Measurements from ENCODE around the gene F7. TPM values are rescaled to one million over a fixed set of nuclear protein-coding genes. Genes with fewer than 3 reads are reported as not detected.

Gene F7
- total RNA-seq, 1 experiment from 2014 or later = not detected

DNA sequence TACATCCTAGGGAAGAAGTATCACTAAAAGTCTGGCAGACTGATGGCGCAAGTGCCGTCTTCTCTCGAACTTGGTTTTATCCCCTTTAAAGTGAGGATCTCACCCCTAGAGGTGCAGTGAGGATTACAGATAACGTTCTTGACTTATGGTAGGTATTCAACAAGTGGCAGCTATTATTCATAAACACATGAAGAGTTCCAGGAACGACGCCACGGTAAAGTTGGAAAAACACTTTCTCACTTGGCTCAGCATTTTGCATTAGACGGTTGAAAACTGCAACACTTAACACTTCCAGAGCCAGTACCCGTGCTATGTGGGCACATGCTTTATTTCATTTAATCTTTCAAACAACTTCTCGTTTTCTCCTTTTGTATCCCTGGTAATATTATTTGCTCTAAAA, 61.6 kb downstream of the F7 start:
- ChIA-PET POLR2A (no interaction called here), CTCF (no interaction called here)
- TF ChIP-seq SIN3A (IDR thresholded peaks at IDR 0.05; ENCODE audit: borderline replicate concordance, insufficient read depth, low read depth, low read length) (no peak), TCF7L2 (IDR thresholded peaks at IDR 0.05; ENCODE audit: low read depth, low read length) (no peak), REST (IDR thresholded peaks at IDR 0.05; ENCODE audit: insufficient read depth in 1 of 2, low read depth in 2 of 2, low read length in 1 of 2) (no peak), POLR2AphosphoS5 (IDR thresholded peaks at IDR 0.05; ENCODE audit: low read depth, low read length) (no peak), CTCF (IDR thresholded peaks at IDR 0.05) (no peak)
- ATAC-seq = no peak
- H3K27me3 ChIP-seq (ENCODE audit: control insufficient read depth, insufficient read depth, low read length) = no peaks in the 10 kb centered on the region
- no peak overlapping the region for H3K4me3 ChIP-seq (ENCODE audit: low read depth in 2 of 2, low read length in 2 of 2)
- in situ Hi-C loops (cut with HindIII; ENCODE audit: low pct_unique_long_range_greater_than_20kb, low sequenced_read_pairs) = no loop called here
- intact Hi-C loops (cut with micrococcal nuclease; ENCODE audit: unreplicated experiment) = no loop called here
- H3K27ac ChIP-seq (ENCODE audit: low read length) = no peak overlapping the region
- no peak for DNase-seq (ENCODE audit: low read depth, low spot score)
- no peaks in the 10 kb centered on the region; the same call in 1 of the 2 replicates for H3K4me1 ChIP-seq (ENCODE audit: control insufficient read depth, insufficient read depth, low read length)
- BruUV-seq (replicated peaks) = no TSS peak
- no peaks in the 10 kb centered on the region; the same call in 1 of the 2 replicates for H3K36me3 ChIP-seq (ENCODE audit: control insufficient read depth, insufficient read depth, low read length)
- no peaks in the 10 kb centered on the region for H3K9me3 ChIP-seq (ENCODE audit: control insufficient read depth, insufficient read depth, low read depth, low read length)

- Histone ChIP-seq H3K27me3 (ENCODE audit: control insufficient read depth, insufficient read depth, low read length) (no peaks in the 10 kb centered on the region), H3K4me1 (ENCODE audit: control insufficient read depth, insufficient read depth, low read length) (no peaks in the 10 kb centered on the region; the same call in 1 of the 2 replicates), H3K4me3 (ENCODE audit: low read depth in 2 of 2, low read length in 2 of 2) (no peak overlapping the region), H3K9me3 (ENCODE audit: control insufficient read depth, insufficient read depth, low read depth, low read length) (no peaks in the 10 kb centered on the region), H3K36me3 (ENCODE audit: control insufficient read depth, insufficient read depth, low read length) (no peaks in the 10 kb centered on the region; the same call in 1 of the 2 replicates), H3K27ac (ENCODE audit: low read length) (no peak overlapping the region)
- in situ Hi-C loops (cut with HindIII; ENCODE audit: low pct_unique_long_range_greater_than_20kb, low sequenced_read_pairs) (no loop called here), intact Hi-C loops (cut with micrococcal nuclease; ENCODE audit: unreplicated experiment) (no loop called here)
- POLR2A ChIA-PET = no interaction called here
- CTCF ChIA-PET = no interaction called here
- no TSS peak for BruUV-seq (replicated peaks)
- ATAC-seq (no peak), DNase-seq (ENCODE audit: low read depth, low spot score) (no peak)
- TF ChIP-seq CTCF (IDR thresholded peaks at IDR 0.05) = no peak
- no peak for TF ChIP-seq SIN3A (IDR thresholded peaks at IDR 0.05; ENCODE audit: borderline replicate concordance, insufficient read depth, low read depth, low read length)
- no peak for TF ChIP-seq TCF7L2 (IDR thresholded peaks at IDR 0.05; ENCODE audit: low read depth, low read length)
- no peak for TF ChIP-seq POLR2AphosphoS5 (IDR thresholded peaks at IDR 0.05; ENCODE audit: low read depth, low read length)
- no peak for TF ChIP-seq REST (IDR thresholded peaks at IDR 0.05; ENCODE audit: insufficient read depth in 1 of 2, low read depth in 2 of 2, low read length in 1 of 2)
Observed at GRCh38 chr13:113167575-113167974, 62.0 kb downstream of the F7 start.

All from Panc1 (cell line).